Ascending aorta (tissue), 2 donors: ENCODE results near the gene THRB. TPM values are rescaled to one million over a fixed set of nuclear protein-coding genes. Genes with fewer than 3 reads are reported as not detected.

ENCODE experiments used
- DNase-seq, 2 donors: peaks; one replicate each; pipeline ENCODE4 v3.0.0-alpha.2; 2019; ENCODE audit warnings: low spot score in 2 of 2
- H3K27ac ChIP-seq, 2 donors: fragments of 200-600 bp; sonication (generic); one replicate each; pipeline ENCODE4 v1.5.1; 2016 to 2017; ENCODE audit warnings: mild to moderate bottlenecking in 1 of 2
- H3K27me3 ChIP-seq: fragments of 200-600 bp; sonication (generic); one replicate; pipeline ENCODE4 v1.5.1; 2017
- H3K36me3 ChIP-seq, 2 donors: fragments of 200-600 bp; sonication (generic); one replicate each; pipeline ENCODE4 v1.5.1; 2016
- H3K4me1 ChIP-seq, 2 donors: fragments of 200-600 bp; sonication (generic); one replicate each; pipeline ENCODE4 v1.5.1; 2016 to 2017; ENCODE audit warnings: mild to moderate bottlenecking in 1 of 2
- H3K4me3 ChIP-seq, 2 donors: fragments of 200-600 bp; sonication (generic); one replicate each; pipeline ENCODE4 v1.5.1; 2016 to 2017; ENCODE audit warnings: mild to moderate bottlenecking in 1 of 2
- H3K9me3 ChIP-seq, 2 donors: fragments of 200-600 bp; sonication (generic); one replicate each; pipeline ENCODE4 v1.5.1; 2016
- CTCF ChIP-seq, 3 experiments: fragments of 200-600 bp in 2 of 3; fragments of 450-650 bp in 1 of 3; sonication (generic) in 2 of 3; IDR thresholded peaks; one replicate each; pipeline ENCODE4 v1.5.1; 2016 to 2019; ENCODE audit warnings: antibody characterized with exemption in 3 of 3, mild to moderate bottlenecking in 1 of 3, moderate library complexity in 1 of 3
- intact Hi-C: fragments of 100-400 bp; cut with DNase I; formaldehyde crosslinking; loops from one replicate; pipeline ENCODE4 v1.15.1; 2023
- total RNA-seq: library from RNA; depleted of rRNA; stranded (reverse); fragments of >200 nt; gene quantifications from one replicate; pipeline ENCODE4 v1.1.0, GENCODE V29; 2016

Gene THRB
- total RNA-seq, 1 donor from 2014 or later: 24.7 TPM

DNA sequence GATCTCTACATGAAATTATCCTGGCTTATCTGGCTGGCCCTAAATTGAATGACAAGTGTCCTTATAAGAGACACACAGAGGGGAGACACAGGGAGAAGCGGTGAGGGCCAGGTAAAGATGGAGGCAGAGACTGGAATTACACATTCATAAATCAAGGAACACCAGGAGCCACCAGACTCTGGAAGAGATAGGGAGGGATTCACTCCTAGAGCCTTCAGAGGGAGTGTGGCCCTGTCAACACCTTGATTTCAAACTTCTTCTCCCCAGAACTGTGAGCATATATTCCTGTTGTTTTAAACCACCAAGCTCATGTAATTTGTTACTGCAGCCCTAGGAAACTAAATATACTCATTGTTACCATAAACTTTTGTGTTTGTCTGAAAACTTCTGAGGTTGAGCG lies 193.7 kb downstream of the THRB start:
- H3K36me3 ChIP-seq: peaks cover 0 to 7% of the 10 kb centered on the region in 2 donors
- H3K27me3 ChIP-seq: no peaks in the 10 kb centered on the region
- TF ChIP-seq CTCF (IDR thresholded peaks at IDR 0.05): no peak
- no peak overlapping the region for H3K4me3 ChIP-seq
- intact Hi-C loops: no loop called here
- peaks cover 3 to 44% of the 10 kb centered on the region in 2 donors for H3K4me1 ChIP-seq
- H3K9me3 ChIP-seq: no peaks in the 10 kb centered on the region
- DNase-seq: no peak
- H3K27ac ChIP-seq: peak overlapping the region in 1 of 2 donors; percentile 19

GRCh38 chr3:24299806-24300626 lies 194.6 kb downstream of the THRB start:
- Histone ChIP-seq H3K27me3 (no peaks in the 10 kb centered on the region), H3K36me3 (peaks cover 0 to 10% of the 10 kb centered on the region in 2 donors), H3K4me3 (no peak overlapping the region), H3K27ac (peak overlapping the region in 1 of 2 donors; percentile 53), H3K9me3 (no peaks in the 10 kb centered on the region), H3K4me1 (peaks cover 3 to 36% of the 10 kb centered on the region in 2 donors)
- DNase-seq: no peak
- intact Hi-C loops: no loop called here
- TF ChIP-seq CTCF (IDR thresholded peaks at IDR 0.05): no peak

DNA sequence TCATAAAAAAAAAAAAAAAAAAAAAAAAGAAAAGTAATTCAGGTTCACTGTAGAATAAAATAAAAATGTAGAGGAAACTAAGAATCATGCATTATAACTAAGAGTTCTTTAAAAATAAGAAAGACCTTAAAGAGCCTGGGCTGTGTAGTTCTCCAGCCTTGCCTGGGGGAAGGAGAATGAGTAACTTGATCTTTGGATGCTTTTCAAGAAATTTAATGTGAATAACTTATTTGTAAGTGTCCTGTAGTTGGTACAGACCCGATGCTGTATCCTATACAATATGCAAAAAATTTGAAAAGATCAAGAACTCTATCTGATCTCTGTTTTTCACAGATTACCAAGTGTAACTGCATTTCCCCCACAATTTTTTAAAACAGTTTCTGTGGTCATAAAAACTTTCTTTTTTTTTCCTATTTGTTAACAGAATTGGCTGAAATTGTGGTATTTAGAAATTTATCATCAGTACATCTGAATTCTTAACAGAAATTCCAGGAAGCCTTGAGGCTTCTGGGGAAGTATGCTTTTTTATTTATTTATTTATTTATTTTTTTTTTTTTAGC lies 195.3 kb downstream of the THRB start:
- Histone ChIP-seq H3K36me3 (peaks cover 0 to 15% of the 10 kb centered on the region in 2 donors), H3K27me3 (no peaks in the 10 kb centered on the region), H3K4me3 (no peak overlapping the region), H3K27ac (peak overlapping the region in 1 of 2 donors; percentile 53), H3K9me3 (no peaks in the 10 kb centered on the region), H3K4me1 (peaks cover 3 to 36% of the 10 kb centered on the region in 2 donors)
- intact Hi-C loops: no loop called here
- TF ChIP-seq CTCF (IDR thresholded peaks at IDR 0.05): no peak
- no peak for DNase-seq

DNA sequence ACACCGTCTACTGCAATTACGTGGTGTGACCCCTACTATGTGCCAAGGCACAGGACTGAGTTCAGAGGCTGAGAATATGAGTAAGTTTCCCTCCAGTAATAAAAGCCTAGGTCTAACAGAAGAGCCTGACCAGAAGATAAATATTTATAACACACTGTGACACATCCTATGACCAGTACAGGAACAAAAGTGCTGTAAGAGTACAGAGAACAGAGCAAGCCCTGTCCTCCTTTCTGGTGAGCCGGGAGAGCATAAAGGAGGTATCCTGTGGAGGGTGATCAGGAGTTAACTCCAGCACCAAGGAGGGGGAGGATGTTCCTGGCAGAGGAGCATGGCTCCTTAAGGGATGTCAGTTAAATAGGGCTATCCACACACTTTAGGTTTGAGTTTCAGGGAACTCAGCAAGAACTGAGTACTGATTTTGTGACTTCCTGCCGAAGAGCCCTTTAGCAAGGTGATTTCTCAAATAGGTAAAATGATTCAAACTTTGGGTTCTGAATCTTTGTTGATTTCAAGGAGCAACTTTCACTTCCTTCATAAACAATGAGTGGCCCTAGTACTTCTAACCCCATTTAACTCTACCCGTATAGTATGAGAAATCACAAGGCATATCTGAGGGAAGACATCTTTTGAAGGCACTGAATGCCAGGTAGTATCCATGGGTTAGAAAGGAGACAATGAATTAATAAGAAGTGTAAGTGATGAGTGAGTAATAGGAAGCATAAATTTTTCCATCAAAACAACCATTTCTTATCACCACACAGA lies 198.0 kb downstream of the THRB start:
- intact Hi-C loops: no loop called here
- DNase-seq: no peak
- H3K27ac ChIP-seq: peak overlapping the region; percentile 56 to 60
- TF ChIP-seq CTCF (IDR thresholded peaks at IDR 0.05): no peak
- no peaks in the 10 kb centered on the region for H3K9me3 ChIP-seq
- H3K4me3 ChIP-seq: no peak overlapping the region
- no peaks in the 10 kb centered on the region for H3K27me3 ChIP-seq
- peaks cover 3 to 38% of the 10 kb centered on the region in 2 donors for H3K4me1 ChIP-seq
- peaks cover 0 to 24% of the 10 kb centered on the region in 2 donors for H3K36me3 ChIP-seq

DNA sequence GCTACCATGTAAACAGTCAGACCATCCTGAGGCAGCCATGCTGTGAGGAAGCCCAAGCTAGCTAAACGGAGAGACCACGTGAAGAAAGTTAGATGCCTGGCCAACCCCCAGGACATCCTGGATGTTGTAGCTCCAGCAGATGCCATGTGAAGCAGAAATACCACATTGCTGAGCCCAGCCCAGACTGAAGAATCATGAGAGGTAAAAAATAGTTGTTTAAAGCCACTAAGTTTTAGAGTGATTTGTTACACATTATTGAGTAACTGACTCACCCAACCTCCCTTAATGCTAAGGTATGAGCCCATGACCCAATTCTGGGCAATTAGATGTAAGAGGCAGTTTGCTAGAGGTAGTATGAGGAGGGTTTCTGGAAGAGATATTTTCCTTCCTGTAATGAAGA lies 200.5 kb downstream of the THRB start:
- H3K4me3 ChIP-seq: no peak overlapping the region
- H3K4me1 ChIP-seq: peaks cover 3 to 35% of the 10 kb centered on the region in 2 donors
- no peak for TF ChIP-seq CTCF (IDR thresholded peaks at IDR 0.05)
- H3K27ac ChIP-seq: no peak overlapping the region
- no peaks in the 10 kb centered on the region for H3K9me3 ChIP-seq
- no peak for DNase-seq
- H3K36me3 ChIP-seq: peaks cover 0 to 24% of the 10 kb centered on the region in 2 donors
- H3K27me3 ChIP-seq: no peaks in the 10 kb centered on the region
- intact Hi-C loops: loop anchor here (5.0 kb wide), 1 partner anchor 43 kb away; no protein-coding TSS in a partner anchor
